ENCODE results near the gene PIK3CD.

DNA sequence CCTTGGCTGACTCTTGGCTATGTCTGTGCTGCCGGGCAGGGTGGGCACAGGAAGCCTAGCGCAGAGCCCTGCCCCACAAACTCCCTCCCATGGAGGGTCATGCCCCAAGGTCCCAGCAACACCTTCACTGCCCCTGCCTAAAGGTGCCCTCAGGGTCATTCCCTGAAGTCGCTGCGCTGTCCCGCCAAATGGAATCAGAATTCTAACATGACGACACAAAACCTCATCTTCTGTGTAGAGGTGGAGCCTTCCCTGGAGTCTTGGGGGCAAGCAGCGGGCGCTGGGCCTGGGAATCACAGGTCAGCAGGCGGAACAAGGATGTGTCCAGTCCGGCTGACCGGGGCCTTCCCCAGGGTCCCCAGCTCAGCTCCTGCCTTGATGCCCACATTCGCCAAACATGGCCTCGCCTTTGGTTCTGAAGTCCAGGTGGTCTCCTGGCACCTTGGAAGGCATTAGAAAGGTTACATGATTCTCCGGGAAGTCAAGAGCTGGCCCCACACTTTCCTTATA, 45.5 kb upstream of the PIK3CD start:
- TF ChIP-seq, protein P1, sequence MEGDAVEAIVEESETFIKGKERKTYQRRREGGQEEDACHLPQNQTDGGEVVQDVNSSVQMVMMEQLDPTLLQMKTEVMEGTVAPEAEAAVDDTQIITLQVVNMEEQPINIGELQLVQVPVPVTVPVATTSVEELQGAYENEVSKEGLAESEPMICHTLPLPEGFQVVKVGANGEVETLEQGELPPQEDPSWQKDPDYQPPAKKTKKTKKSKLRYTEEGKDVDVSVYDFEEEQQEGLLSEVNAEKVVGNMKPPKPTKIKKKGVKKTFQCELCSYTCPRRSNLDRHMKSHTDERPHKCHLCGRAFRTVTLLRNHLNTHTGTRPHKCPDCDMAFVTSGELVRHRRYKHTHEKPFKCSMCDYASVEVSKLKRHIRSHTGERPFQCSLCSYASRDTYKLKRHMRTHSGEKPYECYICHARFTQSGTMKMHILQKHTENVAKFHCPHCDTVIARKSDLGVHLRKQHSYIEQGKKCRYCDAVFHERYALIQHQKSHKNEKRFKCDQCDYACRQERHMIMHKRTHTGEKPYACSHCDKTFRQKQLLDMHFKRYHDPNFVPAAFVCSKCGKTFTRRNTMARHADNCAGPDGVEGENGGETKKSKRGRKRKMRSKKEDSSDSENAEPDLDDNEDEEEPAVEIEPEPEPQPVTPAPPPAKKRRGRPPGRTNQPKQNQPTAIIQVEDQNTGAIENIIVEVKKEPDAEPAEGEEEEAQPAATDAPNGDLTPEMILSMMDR (IDR thresholded peaks at IDR 0.05; ENCODE audit: poor library complexity, severe bottlenecking): no peak
- TF ChIP-seq SMC3 (conservative IDR thresholded peaks at IDR 0.05; ENCODE audit: poor library complexity): no peak
- TF ChIP-seq POLR2AphosphoS5 (IDR thresholded peaks at IDR 0.05): no peak
- no peak for TF ChIP-seq EP300 (conservative IDR thresholded peaks at IDR 0.05; ENCODE audit: poor library complexity, severe bottlenecking)
- TF ChIP-seq EZH2 (IDR thresholded peaks at IDR 0.05; ENCODE audit: borderline replicate concordance, insufficient read depth, low read length, poor library complexity, severe bottlenecking): no peak
